HCT116 (cell line): Measurements from ENCODE around the gene MED31. TPM values are rescaled to one million over a fixed set of nuclear protein-coding genes. Genes with fewer than 3 reads are reported as not detected.

Experiments
- ATAC-seq: fragments of 200-7000 bp; cut with Tn5 transposase; 2 replicates; pipeline ENCODE4 v1.9.1; 2020; ENCODE audit warnings: mild to moderate bottlenecking, moderate library complexity
- BruUV-seq: library from RNA; stranded (reverse); fragments of 400-500 nt; replicated peaks from 2 replicates; lab custom pipeline; 2021; lab: Mats Ljungman, UMichigan
- CTCF ChIA-PET: fragments of 300-600 bp; sonication (Branson Sonifier 250); formaldehyde crosslinking; loops from one replicate; lab custom pipeline; 2021; ENCODE audit warnings: antibody characterized with exemption; lab: Charles Lee
- POLR2A ChIA-PET: fragments of 300-600, 350-600 bp; sonication (Branson Sonifier 250); formaldehyde crosslinking; loops from one replicate; lab custom pipeline; 2021; ENCODE audit warnings: antibody characterized with exemption; lab: Charles Lee
- RAD21 ChIA-PET, 2 experiments: fragments of 300-600 bp; sonication (Branson Sonifier 250); formaldehyde crosslinking; loops; one replicate each; lab custom pipeline; 2023; ENCODE audit warnings: low total read pairs in 2 of 2; ENCODE audit not compliant: uncharacterized antibody in 2 of 2, unreplicated experiment in 2 of 2, low non-redundant PET in 1 of 2; lab: Charles Lee
- DNase-seq: peaks from one replicate; pipeline ENCODE4 v3.0.0-alpha.2; 2010; ENCODE audit warnings: low read depth, low spot score
- H2AFZ ChIP-seq: fragments of 200-600 bp; shearing (Covaris generic), sonication (generic); 2 replicates; pipeline ENCODE4 v1.6.1; 2017; ENCODE audit warnings: low read depth, mixed run types, mixed read lengths, antibody characterized with exemption, low read length; ENCODE audit not compliant: poor library complexity, severe bottlenecking
- H3K27ac ChIP-seq: 2 replicates; pipeline ENCODE4 v1.5.1; 2012; ENCODE audit warnings: low read depth, low read length
- H3K27me3 ChIP-seq: fragments of 200-600 bp; sonication (generic); 2 replicates; pipeline ENCODE4 v1.6.1; 2016; ENCODE audit warnings: mixed run types, low read length, mixed read lengths; ENCODE audit not compliant: insufficient read depth
- H3K36me3 ChIP-seq, 2 experiments: fragments of 200-500 bp in 1 of 2; fragments of 200-600 bp in 1 of 2; sonication (Bioruptor generic) in 1 of 2; sonication (generic) in 1 of 2; 2 replicates each; pipeline versions ENCODE4 v1.5.1 to v1.6.1; 2014 to 2016; ENCODE audit warnings: low read length in 2 of 2, inconsistent platforms in 1 of 2, mixed read lengths in 1 of 2, mixed run types in 1 of 2; ENCODE audit not compliant: insufficient read depth in 2 of 2, control insufficient read depth in 1 of 2
- H3K4me1 ChIP-seq, 2 experiments: fragments of 200-600 bp in 1 of 2; sonication (generic) in 1 of 2; 2 replicates each; pipeline versions ENCODE4 v1.5.1 to v1.6.1; 2012 to 2017; ENCODE audit warnings: low read length in 2 of 2, inconsistent platforms in 1 of 2, mild to moderate bottlenecking in 1 of 2, mixed read lengths in 1 of 2, mixed run types in 1 of 2, moderate library complexity in 1 of 2; ENCODE audit not compliant: insufficient read depth in 2 of 2, control insufficient read depth in 1 of 2
- H3K4me2 ChIP-seq: fragments of 200-600 bp; sonication (generic); 2 replicates; pipeline ENCODE4 v1.6.1; 2017; ENCODE audit warnings: mixed run types, low read length, mixed read lengths
- H3K4me3 ChIP-seq, 2 experiments: fragments of 200-600 bp in 1 of 2; sonication (generic) in 1 of 2; replicated peaks in 1 of 2; 2 replicates each; pipeline ENCODE4 v1.5.1; 2011 to 2016; ENCODE audit warnings: low read length in 2 of 2, control low read depth in 1 of 2, low read depth in 1 of 2, mild to moderate bottlenecking in 1 of 2, mixed read lengths in 1 of 2, mixed run types in 1 of 2
- H3K79me2 ChIP-seq: fragments of 200-600 bp; sonication (generic); 2 replicates; pipeline ENCODE4 v1.6.1; 2017; ENCODE audit warnings: mild to moderate bottlenecking, mixed run types, low read length, moderate library complexity, mixed read lengths; ENCODE audit not compliant: insufficient read depth
- H3K9ac ChIP-seq: fragments of 200-600 bp; sonication (generic); 2 replicates; pipeline ENCODE4 v1.6.1; 2016; ENCODE audit warnings: low read length, mixed read lengths
- H3K9me2 ChIP-seq: fragments of 200-600 bp; sonication (generic), shearing (Covaris generic); 2 replicates; pipeline ENCODE4 v1.6.1; 2017; ENCODE audit warnings: mixed run types, mild to moderate bottlenecking, moderate library complexity; ENCODE audit not compliant: insufficient read depth
- H3K9me3 ChIP-seq, 2 experiments: fragments of 200-500 bp in 1 of 2; fragments of 200-600 bp in 1 of 2; sonication (Bioruptor generic) in 1 of 2; sonication (generic) in 1 of 2; 2 replicates each; pipeline ENCODE4 v1.6.1; 2014 to 2017; ENCODE audit warnings: low read length in 2 of 2, mixed read lengths in 2 of 2, inconsistent platforms in 1 of 2, low read depth in 1 of 2, mild to moderate bottlenecking in 1 of 2, mixed run types in 1 of 2, moderate library complexity in 1 of 2; ENCODE audit not compliant: control insufficient read depth in 1 of 2, insufficient read depth in 1 of 2
- H4K20me1 ChIP-seq: fragments of 200-600 bp; sonication (generic), shearing (Covaris generic); 2 replicates; pipeline ENCODE4 v1.6.1; 2017; ENCODE audit warnings: mixed run types, mild to moderate bottlenecking, moderate library complexity; ENCODE audit not compliant: insufficient read depth
- CBX3 ChIP-seq: IDR thresholded peaks from 2 replicates; pipeline ENCODE4 v1.6.1; 2012; ENCODE audit warnings: low read depth
- EGR1 ChIP-seq: IDR thresholded peaks from 2 replicates; pipeline ENCODE4 v1.6.1; 2012; ENCODE audit warnings: low read depth
- ELF1 ChIP-seq: IDR thresholded peaks from 2 replicates; pipeline ENCODE4 v1.6.1; 2012; ENCODE audit warnings: low read depth, borderline replicate concordance
- EZH2 ChIP-seq: fragments of 200-600 bp; sonication (generic); IDR thresholded peaks from 2 replicates; pipeline ENCODE4 v1.6.1; 2017; ENCODE audit warnings: antibody characterized with exemption, mixed run types
- EZH2phosphoT487 ChIP-seq: fragments of 200-600 bp; IDR thresholded peaks from 2 replicates; pipeline ENCODE4 v1.6.1; 2018; ENCODE audit warnings: antibody characterized with exemption, borderline replicate concordance
- FOSL1 ChIP-seq: IDR thresholded peaks from 2 replicates; pipeline ENCODE4 v1.6.1; 2012; ENCODE audit warnings: low read depth
- JUND ChIP-seq: IDR thresholded peaks from 2 replicates; pipeline ENCODE4 v1.6.1; 2012
- POLR2A ChIP-seq: IDR thresholded peaks from 2 replicates; pipeline ENCODE4 v1.7.0; 2011; ENCODE audit warnings: borderline replicate concordance; ENCODE audit not compliant: insufficient read depth, insufficient read length; ENCODE audit errors: extremely low read depth
- POLR2AphosphoS5 ChIP-seq: IDR thresholded peaks from 2 replicates; pipeline ENCODE4 v1.6.1; 2011; ENCODE audit warnings: mild to moderate bottlenecking, low read depth, low read length, moderate library complexity
- RAD21 ChIP-seq: IDR thresholded peaks from 2 replicates; pipeline ENCODE4 v1.6.1; 2012; ENCODE audit warnings: low read depth, mild to moderate bottlenecking
- SIN3A ChIP-seq: IDR thresholded peaks from 2 replicates; pipeline ENCODE4 v1.6.1; 2012; ENCODE audit warnings: low read depth
- SP1 ChIP-seq: IDR thresholded peaks from 2 replicates; pipeline ENCODE4 v1.6.1; 2012; ENCODE audit warnings: low read depth
- TCF7L2 ChIP-seq: IDR thresholded peaks from 2 replicates; pipeline ENCODE4 v1.7.0; 2011; ENCODE audit warnings: borderline replicate concordance, inconsistent platforms; ENCODE audit not compliant: insufficient read depth, insufficient read length; ENCODE audit errors: extremely low read depth
- ZFX ChIP-seq: fragments of 450-650 bp; IDR thresholded peaks from 2 replicates; pipeline ENCODE4 v1.6.1; 2017
- intact Hi-C: fragments of 100-400 bp; cut with micrococcal nuclease; formaldehyde crosslinking; loops from 2 replicates; pipeline ENCODE4 v1.10.0; 2022
- total RNA-seq: library from RNA; stranded (reverse); gene quantifications from one replicate; pipeline ENCODE4 v1.2.1, GENCODE V29; 2021; ENCODE audit not compliant: unreplicated experiment
- TF ChIP-seq, protein P1 (sequence below): IDR thresholded peaks from 2 replicates; pipeline ENCODE4 v1.6.1; 2012; ENCODE audit warnings: low read depth
- TF ChIP-seq, protein P2 (sequence below), 3 experiments: fragments of 200-600 bp in 1 of 3; sonication (generic) in 1 of 3; IDR thresholded peaks in 2 of 3; conservative IDR thresholded peaks in 1 of 3; 2 replicates each; pipeline ENCODE4 v1.5.1; 2012 to 2017; ENCODE audit warnings: low read depth in 2 of 3, low read length in 2 of 3, antibody characterized with exemption in 1 of 3, borderline replicate concordance in 1 of 3, control low read depth in 1 of 3, mild to moderate bottlenecking in 1 of 3, mixed read lengths in 1 of 3, mixed run types in 1 of 3, moderate library complexity in 1 of 3; ENCODE audit not compliant: insufficient read depth in 1 of 3
- TF ChIP-seq, protein P3 (sequence below): IDR thresholded peaks from 2 replicates; pipeline ENCODE4 v1.6.1; 2011; ENCODE audit warnings: mild to moderate bottlenecking, low read length, moderate library complexity; ENCODE audit not compliant: insufficient replicate concordance; ENCODE audit errors: extremely low read depth
- TF ChIP-seq, protein P4 (sequence below): IDR thresholded peaks from 2 replicates; pipeline ENCODE4 v1.6.1; 2012

Gene MED31
- total RNA-seq, 1 experiment from 2014 or later: 20.3 TPM

DNA sequence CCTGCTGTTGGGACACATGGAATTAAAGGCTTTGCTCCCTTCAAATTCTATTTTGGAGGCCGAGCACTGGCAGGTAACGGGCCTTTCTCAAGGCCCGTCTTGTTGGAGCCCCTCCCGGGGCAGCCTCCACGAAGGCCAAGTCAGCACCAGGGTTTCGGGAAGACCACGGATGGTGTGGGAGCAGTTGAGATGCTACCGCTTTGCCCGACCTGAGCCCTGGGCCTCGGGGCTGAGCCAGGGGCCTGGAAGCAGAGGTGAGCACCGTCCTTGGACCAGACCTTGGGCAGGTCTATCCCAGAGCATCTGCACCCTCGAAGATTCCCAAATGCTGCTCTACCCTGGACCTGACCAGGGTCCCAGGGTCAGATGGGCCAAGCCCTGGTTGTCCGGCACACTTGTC, 23.2 kb upstream of the MED31 start:
- peaks cover 12 to 21% of the 10 kb centered on the region in 2 experiments for H3K4me1 ChIP-seq
- no peaks in the 10 kb centered on the region for H3K79me2 ChIP-seq
- intact Hi-C loops: no loop called here
- TF ChIP-seq JUND (no peak), EGR1 (no peak), EZH2phosphoT487 (no peak), SIN3A (no peak), TCF7L2 (no peak), POLR2AphosphoS5 (no peak), POLR2A (no peak), SP1 (no peak), ELF1 (no peak), FOSL1 (no peak), EZH2 (no peak), RAD21 (no peak), ZFX (no peak), CBX3 (no peak)
- TF ChIP-seq, protein P1, sequence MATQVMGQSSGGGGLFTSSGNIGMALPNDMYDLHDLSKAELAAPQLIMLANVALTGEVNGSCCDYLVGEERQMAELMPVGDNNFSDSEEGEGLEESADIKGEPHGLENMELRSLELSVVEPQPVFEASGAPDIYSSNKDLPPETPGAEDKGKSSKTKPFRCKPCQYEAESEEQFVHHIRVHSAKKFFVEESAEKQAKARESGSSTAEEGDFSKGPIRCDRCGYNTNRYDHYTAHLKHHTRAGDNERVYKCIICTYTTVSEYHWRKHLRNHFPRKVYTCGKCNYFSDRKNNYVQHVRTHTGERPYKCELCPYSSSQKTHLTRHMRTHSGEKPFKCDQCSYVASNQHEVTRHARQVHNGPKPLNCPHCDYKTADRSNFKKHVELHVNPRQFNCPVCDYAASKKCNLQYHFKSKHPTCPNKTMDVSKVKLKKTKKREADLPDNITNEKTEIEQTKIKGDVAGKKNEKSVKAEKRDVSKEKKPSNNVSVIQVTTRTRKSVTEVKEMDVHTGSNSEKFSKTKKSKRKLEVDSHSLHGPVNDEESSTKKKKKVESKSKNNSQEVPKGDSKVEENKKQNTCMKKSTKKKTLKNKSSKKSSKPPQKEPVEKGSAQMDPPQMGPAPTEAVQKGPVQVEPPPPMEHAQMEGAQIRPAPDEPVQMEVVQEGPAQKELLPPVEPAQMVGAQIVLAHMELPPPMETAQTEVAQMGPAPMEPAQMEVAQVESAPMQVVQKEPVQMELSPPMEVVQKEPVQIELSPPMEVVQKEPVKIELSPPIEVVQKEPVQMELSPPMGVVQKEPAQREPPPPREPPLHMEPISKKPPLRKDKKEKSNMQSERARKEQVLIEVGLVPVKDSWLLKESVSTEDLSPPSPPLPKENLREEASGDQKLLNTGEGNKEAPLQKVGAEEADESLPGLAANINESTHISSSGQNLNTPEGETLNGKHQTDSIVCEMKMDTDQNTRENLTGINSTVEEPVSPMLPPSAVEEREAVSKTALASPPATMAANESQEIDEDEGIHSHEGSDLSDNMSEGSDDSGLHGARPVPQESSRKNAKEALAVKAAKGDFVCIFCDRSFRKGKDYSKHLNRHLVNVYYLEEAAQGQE: no peak
- TF ChIP-seq, protein P2, sequence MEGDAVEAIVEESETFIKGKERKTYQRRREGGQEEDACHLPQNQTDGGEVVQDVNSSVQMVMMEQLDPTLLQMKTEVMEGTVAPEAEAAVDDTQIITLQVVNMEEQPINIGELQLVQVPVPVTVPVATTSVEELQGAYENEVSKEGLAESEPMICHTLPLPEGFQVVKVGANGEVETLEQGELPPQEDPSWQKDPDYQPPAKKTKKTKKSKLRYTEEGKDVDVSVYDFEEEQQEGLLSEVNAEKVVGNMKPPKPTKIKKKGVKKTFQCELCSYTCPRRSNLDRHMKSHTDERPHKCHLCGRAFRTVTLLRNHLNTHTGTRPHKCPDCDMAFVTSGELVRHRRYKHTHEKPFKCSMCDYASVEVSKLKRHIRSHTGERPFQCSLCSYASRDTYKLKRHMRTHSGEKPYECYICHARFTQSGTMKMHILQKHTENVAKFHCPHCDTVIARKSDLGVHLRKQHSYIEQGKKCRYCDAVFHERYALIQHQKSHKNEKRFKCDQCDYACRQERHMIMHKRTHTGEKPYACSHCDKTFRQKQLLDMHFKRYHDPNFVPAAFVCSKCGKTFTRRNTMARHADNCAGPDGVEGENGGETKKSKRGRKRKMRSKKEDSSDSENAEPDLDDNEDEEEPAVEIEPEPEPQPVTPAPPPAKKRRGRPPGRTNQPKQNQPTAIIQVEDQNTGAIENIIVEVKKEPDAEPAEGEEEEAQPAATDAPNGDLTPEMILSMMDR (IDR thresholded peaks at IDR 0.05 in 2 of 3, conservative IDR thresholded peaks at IDR 0.05 in 1 of 3; ENCODE audit: borderline replicate concordance in 1 of 3, insufficient read depth in 1 of 3, low read depth in 2 of 3, low read length in 2 of 3): no peak
- TF ChIP-seq, protein P3, sequence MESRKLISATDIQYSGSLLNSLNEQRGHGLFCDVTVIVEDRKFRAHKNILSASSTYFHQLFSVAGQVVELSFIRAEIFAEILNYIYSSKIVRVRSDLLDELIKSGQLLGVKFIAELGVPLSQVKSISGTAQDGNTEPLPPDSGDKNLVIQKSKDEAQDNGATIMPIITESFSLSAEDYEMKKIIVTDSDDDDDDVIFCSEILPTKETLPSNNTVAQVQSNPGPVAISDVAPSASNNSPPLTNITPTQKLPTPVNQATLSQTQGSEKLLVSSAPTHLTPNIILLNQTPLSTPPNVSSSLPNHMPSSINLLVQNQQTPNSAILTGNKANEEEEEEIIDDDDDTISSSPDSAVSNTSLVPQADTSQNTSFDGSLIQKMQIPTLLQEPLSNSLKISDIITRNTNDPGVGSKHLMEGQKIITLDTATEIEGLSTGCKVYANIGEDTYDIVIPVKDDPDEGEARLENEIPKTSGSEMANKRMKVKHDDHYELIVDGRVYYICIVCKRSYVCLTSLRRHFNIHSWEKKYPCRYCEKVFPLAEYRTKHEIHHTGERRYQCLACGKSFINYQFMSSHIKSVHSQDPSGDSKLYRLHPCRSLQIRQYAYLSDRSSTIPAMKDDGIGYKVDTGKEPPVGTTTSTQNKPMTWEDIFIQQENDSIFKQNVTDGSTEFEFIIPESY: no peak
- TF ChIP-seq, protein P4, sequence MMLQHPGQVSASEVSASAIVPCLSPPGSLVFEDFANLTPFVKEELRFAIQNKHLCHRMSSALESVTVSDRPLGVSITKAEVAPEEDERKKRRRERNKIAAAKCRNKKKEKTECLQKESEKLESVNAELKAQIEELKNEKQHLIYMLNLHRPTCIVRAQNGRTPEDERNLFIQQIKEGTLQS: no peak
- TF ChIP-seq, all 23 proteins: peak for 0
- no peaks in the 10 kb centered on the region for H3K9me2 ChIP-seq
- POLR2A ChIA-PET: no interaction called here
- no peak for ATAC-seq
- no peak overlapping the region for H3K9ac ChIP-seq
- H3K4me3 ChIP-seq: no peak overlapping the region
- H3K27me3 ChIP-seq: no peaks in the 10 kb centered on the region
- no peak for DNase-seq
- no peak overlapping the region for H2AFZ ChIP-seq
- no peaks in the 10 kb centered on the region for H3K36me3 ChIP-seq
- RAD21 ChIA-PET: no interaction called here
- H3K27ac ChIP-seq: no peak overlapping the region
- no TSS peak for BruUV-seq
- CTCF ChIA-PET: no interaction called here
- no peak overlapping the region for H3K4me2 ChIP-seq
- no peaks in the 10 kb centered on the region for H4K20me1 ChIP-seq
- no peaks in the 10 kb centered on the region for H3K9me3 ChIP-seq
